ENCODE results near the gene COG5.

The COG5 gene

GRCh38 chr7:107286751-107287621 lies 276.7 kb downstream of the COG5 start:
- no peak overlapping the region for H3K4me2 ChIP-seq (ENCODE audit: low read length)
- no peak overlapping the region for H3K4me3 ChIP-seq (ENCODE audit: low read length)
- no peak overlapping the region for H3K9ac ChIP-seq (ENCODE audit: low read depth, low read length)
- H3K36me3 ChIP-seq (ENCODE audit: insufficient read depth, low read length), result no peaks in the 10 kb centered on the region
- H3K9me3 ChIP-seq (replicated peaks; ENCODE audit: low read length), result no peaks in the 10 kb centered on the region
- no peaks in the 10 kb centered on the region for H3K4me1 ChIP-seq (ENCODE audit: control insufficient read depth, insufficient read depth, low read length)
- no peaks in the 10 kb centered on the region for H3K27me3 ChIP-seq (ENCODE audit: control insufficient read depth, insufficient read depth, low read length)

GRCh38 chr7:107284911-107285479 lies 278.7 kb downstream of the COG5 start:
- Histone ChIP-seq H3K4me2 (ENCODE audit: low read length) (no peak overlapping the region), H3K27me3 (ENCODE audit: control insufficient read depth, insufficient read depth, low read length) (no peaks in the 10 kb centered on the region), H3K9ac (ENCODE audit: low read depth, low read length) (no peak overlapping the region), H3K9me3 (replicated peaks; ENCODE audit: low read length) (no peaks in the 10 kb centered on the region), H3K4me3 (ENCODE audit: low read length) (no peak overlapping the region), H3K4me1 (ENCODE audit: control insufficient read depth, insufficient read depth, low read length) (no peaks in the 10 kb centered on the region), H3K36me3 (ENCODE audit: insufficient read depth, low read length) (no peaks in the 10 kb centered on the region)

- Histone ChIP-seq H3K27me3 (ENCODE audit: control insufficient read depth, insufficient read depth, low read length) (no peaks in the 10 kb centered on the region), H3K9me3 (replicated peaks; ENCODE audit: low read length) (no peaks in the 10 kb centered on the region), H3K4me3 (ENCODE audit: low read length) (no peak overlapping the region), H3K4me1 (ENCODE audit: control insufficient read depth, insufficient read depth, low read length) (no peaks in the 10 kb centered on the region), H3K9ac (ENCODE audit: low read depth, low read length) (no peak overlapping the region), H3K4me2 (ENCODE audit: low read length) (no peak overlapping the region), H3K36me3 (ENCODE audit: insufficient read depth, low read length) (no peaks in the 10 kb centered on the region)
These were observed 286.4 kb downstream of the COG5 start for GRCh38 chr7:107277331-107277730.

GRCh38 chr7:107276220-107276827 lies 287.4 kb downstream of the COG5 start:
- no peaks in the 10 kb centered on the region for H3K27me3 ChIP-seq (ENCODE audit: control insufficient read depth, insufficient read depth, low read length)
- H3K9me3 ChIP-seq (replicated peaks; ENCODE audit: low read length), result no peaks in the 10 kb centered on the region
- no peaks in the 10 kb centered on the region for H3K36me3 ChIP-seq (ENCODE audit: insufficient read depth, low read length)
- no peak overlapping the region for H3K9ac ChIP-seq (ENCODE audit: low read depth, low read length)
- H3K4me2 ChIP-seq (ENCODE audit: low read length), result no peak overlapping the region
- no peak overlapping the region for H3K4me3 ChIP-seq (ENCODE audit: low read length)
- H3K4me1 ChIP-seq (ENCODE audit: control insufficient read depth, insufficient read depth, low read length), result no peaks in the 10 kb centered on the region

GRCh38 chr7:107274506-107274905 lies 289.2 kb downstream of the COG5 start:
- Histone ChIP-seq H3K27me3 (ENCODE audit: control insufficient read depth, insufficient read depth, low read length) (no peaks in the 10 kb centered on the region), H3K4me1 (ENCODE audit: control insufficient read depth, insufficient read depth, low read length) (no peaks in the 10 kb centered on the region), H3K36me3 (ENCODE audit: insufficient read depth, low read length) (no peaks in the 10 kb centered on the region), H3K9ac (ENCODE audit: low read depth, low read length) (no peak overlapping the region), H3K4me2 (ENCODE audit: low read length) (no peak overlapping the region), H3K9me3 (replicated peaks; ENCODE audit: low read length) (no peaks in the 10 kb centered on the region), H3K4me3 (ENCODE audit: low read length) (no peak overlapping the region)

- H3K9me3 ChIP-seq (replicated peaks; ENCODE audit: low read length), result no peaks in the 10 kb centered on the region
- H3K9ac ChIP-seq (ENCODE audit: low read depth, low read length), result no peak overlapping the region
- H3K36me3 ChIP-seq (ENCODE audit: insufficient read depth, low read length), result no peaks in the 10 kb centered on the region
- no peaks in the 10 kb centered on the region for H3K4me1 ChIP-seq (ENCODE audit: control insufficient read depth, insufficient read depth, low read length)
- no peak overlapping the region for H3K4me3 ChIP-seq (ENCODE audit: low read length)
- H3K4me2 ChIP-seq (ENCODE audit: low read length), result no peak overlapping the region
- no peaks in the 10 kb centered on the region for H3K27me3 ChIP-seq (ENCODE audit: control insufficient read depth, insufficient read depth, low read length)
These were observed 293.9 kb downstream of the COG5 start for GRCh38 chr7:107269790-107270189.

- Histone ChIP-seq H3K4me3 (ENCODE audit: low read length) (no peak overlapping the region), H3K4me1 (ENCODE audit: control insufficient read depth, insufficient read depth, low read length) (no peaks in the 10 kb centered on the region), H3K9me3 (replicated peaks; ENCODE audit: low read length) (no peaks in the 10 kb centered on the region), H3K4me2 (ENCODE audit: low read length) (no peak overlapping the region), H3K9ac (ENCODE audit: low read depth, low read length) (no peak overlapping the region), H3K27me3 (ENCODE audit: control insufficient read depth, insufficient read depth, low read length) (no peaks in the 10 kb centered on the region), H3K36me3 (ENCODE audit: insufficient read depth, low read length) (no peaks in the 10 kb centered on the region)
These were observed 295.1 kb downstream of the COG5 start for GRCh38 chr7:107268594-107268993.

GRCh38 chr7:107267138-107267537 lies 296.6 kb downstream of the COG5 start:
- Histone ChIP-seq H3K27me3 (ENCODE audit: control insufficient read depth, insufficient read depth, low read length) (no peaks in the 10 kb centered on the region), H3K9me3 (replicated peaks; ENCODE audit: low read length) (no peaks in the 10 kb centered on the region), H3K4me1 (ENCODE audit: control insufficient read depth, insufficient read depth, low read length) (no peaks in the 10 kb centered on the region), H3K9ac (ENCODE audit: low read depth, low read length) (no peak overlapping the region), H3K36me3 (ENCODE audit: insufficient read depth, low read length) (no peaks in the 10 kb centered on the region), H3K4me3 (ENCODE audit: low read length) (no peak overlapping the region), H3K4me2 (ENCODE audit: low read length) (no peak overlapping the region)

- H3K9ac ChIP-seq (ENCODE audit: low read depth, low read length), result no peak overlapping the region
- no peak overlapping the region for H3K4me2 ChIP-seq (ENCODE audit: low read length)
- H3K4me3 ChIP-seq (ENCODE audit: low read length), result no peak overlapping the region
- no peaks in the 10 kb centered on the region for H3K36me3 ChIP-seq (ENCODE audit: insufficient read depth, low read length)
- no peaks in the 10 kb centered on the region for H3K9me3 ChIP-seq (replicated peaks; ENCODE audit: low read length)
- no peaks in the 10 kb centered on the region for H3K27me3 ChIP-seq (ENCODE audit: control insufficient read depth, insufficient read depth, low read length)
- H3K4me1 ChIP-seq (ENCODE audit: control insufficient read depth, insufficient read depth, low read length), result no peaks in the 10 kb centered on the region
These were observed 299.0 kb downstream of the COG5 start for GRCh38 chr7:107264723-107265122.

- H3K4me1 ChIP-seq (ENCODE audit: control insufficient read depth, insufficient read depth, low read length), result no peaks in the 10 kb centered on the region
- H3K9ac ChIP-seq (ENCODE audit: low read depth, low read length), result no peak overlapping the region
- no peaks in the 10 kb centered on the region for H3K9me3 ChIP-seq (replicated peaks; ENCODE audit: low read length)
- H3K36me3 ChIP-seq (ENCODE audit: insufficient read depth, low read length), result no peaks in the 10 kb centered on the region
- no peak overlapping the region for H3K4me3 ChIP-seq (ENCODE audit: low read length)
- H3K4me2 ChIP-seq (ENCODE audit: low read length), result no peak overlapping the region
- H3K27me3 ChIP-seq (ENCODE audit: control insufficient read depth, insufficient read depth, low read length), result no peaks in the 10 kb centered on the region
These were observed 300.9 kb downstream of the COG5 start for GRCh38 chr7:107262857-107263256.

GRCh38 chr7:107258737-107259136 lies 305.0 kb downstream of the COG5 start:
- no peaks in the 10 kb centered on the region for H3K4me1 ChIP-seq (ENCODE audit: control insufficient read depth, insufficient read depth, low read length)
- no peak overlapping the region for H3K4me2 ChIP-seq (ENCODE audit: low read length)
- H3K4me3 ChIP-seq (ENCODE audit: low read length), result no peak overlapping the region

More at GRCh38 chr7:107258737-107259136, 305.0 kb downstream of the COG5 start:
- Histone ChIP-seq H3K9me3 (replicated peaks; ENCODE audit: low read length) (no peaks in the 10 kb centered on the region), H3K36me3 (ENCODE audit: insufficient read depth, low read length) (no peaks in the 10 kb centered on the region), H3K27me3 (ENCODE audit: control insufficient read depth, insufficient read depth, low read length) (no peaks in the 10 kb centered on the region), H3K9ac (ENCODE audit: low read depth, low read length) (no peak overlapping the region)

Measured in skeletal muscle satellite cell (primary cell).